Body of pancreas (tissue), 4 donors: Measurements from ENCODE around the gene NPBWR2.

Experiments
- CTCF ChIP-seq, 7 experiments: fragments of 450-650 bp in 4 of 7; fragments of 200-600 bp in 3 of 7; sonication (generic) in 3 of 7; IDR thresholded peaks; one replicate each; pipeline ENCODE4 v1.5.1; 2016 to 2019; ENCODE audit warnings: antibody characterized with exemption in 7 of 7
- POLR2A ChIP-seq, 3 donors: fragments of 450-650 bp; IDR thresholded peaks; one replicate each; pipeline ENCODE4 v1.6.1; 2016; ENCODE audit warnings: antibody characterized with exemption in 3 of 3, mild to moderate bottlenecking in 2 of 3

- TF ChIP-seq CTCF (IDR thresholded peaks at IDR 0.05) (no peak), POLR2A (IDR thresholded peaks at IDR 0.05) (no peak)
Observed at GRCh38 chr20:64110411-64111068, 3.2 kb upstream of the NPBWR2 start.
